ENCODE measurements around the gene WASHC3. TPM values are rescaled to one million over a fixed set of nuclear protein-coding genes. Genes with fewer than 3 reads are reported as not detected.

WASHC3 gene
- total RNA-seq, 4 donors from 2014 or later, result 35.7 to 80.9 (median 47.0) TPM

DNA sequence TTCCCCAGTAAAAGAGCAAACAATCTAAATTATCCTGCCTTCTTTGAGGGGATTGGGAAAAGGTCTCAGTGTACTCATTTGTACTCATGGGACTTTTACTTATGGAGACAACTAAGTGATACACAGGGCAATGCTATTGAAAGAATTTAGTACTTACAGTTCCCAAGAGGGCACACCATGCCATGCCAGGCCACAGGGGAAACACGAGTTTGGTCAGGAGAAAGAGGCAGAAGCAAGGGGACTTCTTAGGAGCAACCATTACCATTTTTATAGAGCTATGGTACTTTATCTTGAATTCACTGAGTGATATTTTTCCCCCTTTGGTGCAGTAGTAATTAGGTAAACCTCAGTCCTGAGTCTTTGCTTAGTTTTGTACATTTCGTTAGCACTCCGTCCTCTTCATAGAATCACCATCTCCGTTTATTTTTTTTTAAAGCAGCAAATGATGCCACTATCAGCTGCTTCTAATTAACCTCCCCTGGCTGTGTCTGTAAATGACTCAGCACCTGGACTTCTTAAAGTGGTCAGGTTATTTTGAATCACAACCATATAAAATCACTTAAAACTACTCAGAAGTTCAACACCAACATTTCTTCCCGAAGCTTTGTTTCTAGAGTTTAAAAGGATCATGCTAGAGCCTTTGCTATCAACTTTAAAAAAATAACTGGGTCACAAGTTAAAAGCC is 5.9 kb upstream of the WASHC3 start:
- no peak overlapping the region for H3K27ac ChIP-seq
- no peak overlapping the region for H3K4me3 ChIP-seq
- no peaks in the 10 kb centered on the region for H3K4me1 ChIP-seq
- TF ChIP-seq, protein P1, sequence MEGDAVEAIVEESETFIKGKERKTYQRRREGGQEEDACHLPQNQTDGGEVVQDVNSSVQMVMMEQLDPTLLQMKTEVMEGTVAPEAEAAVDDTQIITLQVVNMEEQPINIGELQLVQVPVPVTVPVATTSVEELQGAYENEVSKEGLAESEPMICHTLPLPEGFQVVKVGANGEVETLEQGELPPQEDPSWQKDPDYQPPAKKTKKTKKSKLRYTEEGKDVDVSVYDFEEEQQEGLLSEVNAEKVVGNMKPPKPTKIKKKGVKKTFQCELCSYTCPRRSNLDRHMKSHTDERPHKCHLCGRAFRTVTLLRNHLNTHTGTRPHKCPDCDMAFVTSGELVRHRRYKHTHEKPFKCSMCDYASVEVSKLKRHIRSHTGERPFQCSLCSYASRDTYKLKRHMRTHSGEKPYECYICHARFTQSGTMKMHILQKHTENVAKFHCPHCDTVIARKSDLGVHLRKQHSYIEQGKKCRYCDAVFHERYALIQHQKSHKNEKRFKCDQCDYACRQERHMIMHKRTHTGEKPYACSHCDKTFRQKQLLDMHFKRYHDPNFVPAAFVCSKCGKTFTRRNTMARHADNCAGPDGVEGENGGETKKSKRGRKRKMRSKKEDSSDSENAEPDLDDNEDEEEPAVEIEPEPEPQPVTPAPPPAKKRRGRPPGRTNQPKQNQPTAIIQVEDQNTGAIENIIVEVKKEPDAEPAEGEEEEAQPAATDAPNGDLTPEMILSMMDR (IDR thresholded peaks at IDR 0.05), result no peak
- H3K27me3 ChIP-seq, result no peaks in the 10 kb centered on the region
- no peaks in the 10 kb centered on the region for H3K36me3 ChIP-seq
- H3K9me3 ChIP-seq, result no peaks in the 10 kb centered on the region
- DNase-seq, result no peak

DNA sequence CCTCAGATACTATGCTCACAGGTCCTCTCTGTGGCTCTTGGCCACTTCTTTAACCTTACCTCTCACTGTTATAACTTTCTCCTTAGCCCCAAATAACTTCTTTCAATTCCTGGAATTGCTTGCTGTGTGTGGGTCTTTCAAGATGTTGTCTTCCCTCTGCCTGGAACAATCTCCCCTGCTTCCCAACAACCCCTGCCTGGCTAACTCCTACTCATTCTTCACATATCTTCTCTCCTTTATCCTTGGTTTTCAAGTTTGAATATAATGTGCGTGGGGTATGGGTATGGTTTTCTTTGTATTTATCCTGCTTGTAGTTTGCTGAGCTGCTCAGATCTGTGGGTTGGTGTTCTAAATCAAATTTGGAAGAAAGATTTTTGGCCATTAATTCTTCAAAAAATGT is 2.7 kb upstream of the WASHC3 start:
- Histone ChIP-seq H3K4me3 (no peak overlapping the region), H3K4me1 (no peaks in the 10 kb centered on the region), H3K36me3 (peaks cover 0 to under 1% (median 0%) of the 10 kb centered on the region in 3 donors), H3K27me3 (no peaks in the 10 kb centered on the region), H3K9me3 (no peaks in the 10 kb centered on the region), H3K27ac (no peak overlapping the region)
- TF ChIP-seq POLR2A (IDR thresholded peaks at IDR 0.05), result no peak
- TF ChIP-seq, protein P1 (IDR thresholded peaks at IDR 0.05), result no peak
- DNase-seq, result no peak

DNA sequence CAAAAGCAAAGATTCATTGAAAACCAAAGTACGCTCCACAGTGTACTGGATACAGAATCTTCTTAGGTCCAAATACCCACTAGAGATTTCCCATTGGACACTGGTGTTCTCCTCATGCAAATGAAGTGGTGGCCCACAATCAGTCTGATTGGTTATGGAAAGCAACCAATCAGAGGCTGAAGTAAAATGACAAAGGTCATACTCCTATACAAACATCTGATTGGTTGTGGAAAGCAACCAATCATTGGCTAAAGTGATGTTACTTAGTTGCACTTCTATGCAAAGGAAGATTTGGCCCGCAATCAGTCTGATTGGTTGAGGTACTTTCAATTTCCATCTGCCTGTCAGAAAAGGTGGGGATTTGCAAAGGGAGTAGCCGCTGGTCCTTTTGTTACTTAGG is 1.3 kb upstream of the WASHC3 start:
- Histone ChIP-seq H3K27me3 (no peaks in the 10 kb centered on the region), H3K36me3 (peaks cover 0 to 8% (median 0%) of the 10 kb centered on the region in 3 donors), H3K9me3 (no peaks in the 10 kb centered on the region), H3K4me3 (no peak overlapping the region), H3K4me1 (no peaks in the 10 kb centered on the region), H3K27ac (no peak overlapping the region)
- TF ChIP-seq POLR2A (IDR thresholded peaks at IDR 0.05), result no peak
- TF ChIP-seq, protein P1 (IDR thresholded peaks at IDR 0.05), result no peak
- no peak for DNase-seq

DNA sequence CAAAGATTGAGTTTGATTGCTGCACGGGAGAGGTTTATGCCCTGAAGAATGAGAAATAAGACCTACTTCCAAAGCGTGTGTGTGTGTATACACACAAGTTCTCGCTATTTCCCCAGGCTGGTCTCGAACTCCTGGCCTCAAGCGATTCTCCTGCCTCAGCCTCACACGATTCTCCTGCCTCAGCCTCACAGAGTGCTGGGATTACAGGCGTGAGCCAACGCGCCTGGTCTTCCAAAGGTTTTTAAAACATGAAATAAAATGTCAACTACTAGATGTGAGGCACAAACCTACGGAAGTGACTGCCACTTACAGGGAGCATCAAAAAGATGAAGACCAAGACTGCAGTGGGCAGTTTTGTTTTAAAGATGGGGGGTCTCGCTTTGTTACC is 622 bp upstream of the WASHC3 start:
- peaks cover 0 to 8% (median 0%) of the 10 kb centered on the region in 3 donors for H3K36me3 ChIP-seq
- H3K4me3 ChIP-seq, result peak overlapping the region in 2 of 4 donors; percentile 76 to 89
- no peaks in the 10 kb centered on the region for H3K27me3 ChIP-seq
- DNase-seq, result no peak
- no peak overlapping the region for H3K27ac ChIP-seq
- no peaks in the 10 kb centered on the region for H3K9me3 ChIP-seq
- H3K4me1 ChIP-seq, result no peaks in the 10 kb centered on the region
- TF ChIP-seq POLR2A (IDR thresholded peaks at IDR 0.05), result no peak
- TF ChIP-seq, protein P1 (IDR thresholded peaks at IDR 0.05), result no peak

DNA sequence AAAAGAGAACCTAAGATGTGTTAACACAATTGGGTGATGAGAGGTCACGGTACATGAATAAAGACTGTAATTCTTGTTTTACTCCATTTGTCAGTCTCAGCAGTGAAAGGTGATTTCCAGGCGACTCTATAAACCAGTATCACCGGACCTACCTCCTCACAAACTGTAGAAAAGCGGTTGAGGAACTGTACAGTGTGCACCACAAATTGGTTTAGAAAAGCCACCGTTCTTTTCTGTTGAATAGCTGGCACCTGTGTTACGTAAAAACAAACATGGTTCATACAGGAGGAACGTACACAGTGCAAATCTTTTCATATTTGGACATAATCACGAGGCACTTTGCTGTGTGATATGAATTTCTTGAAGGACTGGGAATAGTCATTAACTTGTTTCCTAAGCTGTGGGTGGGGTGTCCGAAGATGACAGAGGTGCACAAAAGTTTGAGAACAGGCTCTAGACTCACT is 663 bp downstream of the WASHC3 start:
- no peak for DNase-seq
- Histone ChIP-seq H3K9me3 (no peaks in the 10 kb centered on the region), H3K36me3 (peaks cover 0 to 8% (median 0%) of the 10 kb centered on the region in 3 donors), H3K4me3 (peak overlapping the region; percentile 65 to 89 (median 82)), H3K27me3 (no peaks in the 10 kb centered on the region), H3K4me1 (no peaks in the 10 kb centered on the region), H3K27ac (peak overlapping the region; percentile 86 to 91 (median 86))
- TF ChIP-seq, protein P1 (IDR thresholded peaks at IDR 0.05), result no peak
- no peak for TF ChIP-seq POLR2A (IDR thresholded peaks at IDR 0.05)
